ENCODE data around the gene MCM9. TPM values are rescaled to one million over a fixed set of nuclear protein-coding genes. Genes with fewer than 3 reads are reported as not detected.

The MCM9 gene
- total RNA-seq, 3 donors from 2014 or later (not counting 1 experiment from before 2014, with no cell fraction given) = 45.2 to 53.4 (median 52.5) TPM

DNA sequence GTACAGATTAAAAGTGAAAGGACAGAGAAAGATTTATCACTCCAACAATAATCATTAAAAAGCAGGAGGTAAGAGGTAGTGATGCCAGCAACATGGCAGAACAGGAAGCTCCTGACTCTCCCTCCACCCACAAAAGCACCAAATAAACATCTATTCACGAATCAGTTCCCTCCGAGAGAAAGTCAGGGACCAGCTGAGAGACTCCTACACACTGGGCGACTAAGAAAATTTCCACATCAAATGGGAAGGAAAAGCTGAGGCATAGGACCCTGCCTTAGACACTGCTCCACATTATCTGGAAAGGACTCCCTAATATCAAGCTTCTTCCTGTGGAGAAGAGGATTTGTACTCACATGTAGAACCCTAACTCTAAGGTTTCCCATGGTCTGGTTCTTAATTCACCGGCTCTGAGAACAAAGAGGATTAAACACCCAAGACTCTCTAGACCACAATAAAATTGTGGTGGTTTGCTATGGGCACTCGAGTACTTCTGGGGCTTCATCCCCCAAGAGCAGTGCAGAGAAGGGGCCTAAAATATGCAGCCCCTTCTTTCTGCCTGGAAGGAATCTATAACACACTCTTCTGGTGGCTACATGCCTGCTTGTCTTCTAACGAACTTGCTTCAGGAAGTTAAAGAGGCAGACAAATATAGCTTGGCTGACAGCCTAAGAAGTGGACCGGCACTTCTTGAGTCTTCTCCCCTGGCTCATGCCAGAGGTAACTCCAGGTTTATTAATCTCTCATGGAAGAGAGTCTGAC lies 70.4 kb downstream of the MCM9 start:
- no peaks in the 10 kb centered on the region for H3K27me3 ChIP-seq (ENCODE audit: control insufficient read depth, insufficient read depth, low read length)
- H3K27me3 Mint-ChIP-seq (ENCODE audit: low read depth in 2 of 2) = no peaks in the 10 kb centered on the region
- H3K4me1 Mint-ChIP-seq = peaks cover 78 to 85% of the 10 kb centered on the region in 2 donors
- no peaks in the 10 kb centered on the region for H3K9me3 ChIP-seq (ENCODE audit: control insufficient read depth, insufficient read depth, low read length)
- ATAC-seq = peak in 2 of 3 donors; percentile 46 to 49
- H3K4me1 ChIP-seq (ENCODE audit: control insufficient read depth, insufficient read depth, low read length) = peaks cover 27% of the 10 kb centered on the region
- intact Hi-C loops (cut with micrococcal nuclease) = no loop called here
- no peaks in the 10 kb centered on the region for H3K36me3 Mint-ChIP-seq
- peak in 1 of 2 donors; percentile 17 for DNase-seq
- peak overlapping the region; percentile 21 for H3K27ac ChIP-seq (ENCODE audit: low read length)
- H3K4me3 Mint-ChIP-seq = peak overlapping the region; percentile 7
- no peak for TF ChIP-seq CTCF (IDR thresholded peaks at IDR 0.05)
- H3K36me3 ChIP-seq (ENCODE audit: control insufficient read depth, insufficient read depth, low read length) = no peaks in the 10 kb centered on the region
- no peak overlapping the region for H3K4me3 ChIP-seq (ENCODE audit: low read length)
- 29% methylated on average over 6 of the region's 7 CpGs for WGBS (ENCODE audit: insufficient coverage)
- peak overlapping the region; percentile 60 to 73 for H3K27ac Mint-ChIP-seq
- H3K9me3 Mint-ChIP-seq = no peaks in the 10 kb centered on the region

DNA sequence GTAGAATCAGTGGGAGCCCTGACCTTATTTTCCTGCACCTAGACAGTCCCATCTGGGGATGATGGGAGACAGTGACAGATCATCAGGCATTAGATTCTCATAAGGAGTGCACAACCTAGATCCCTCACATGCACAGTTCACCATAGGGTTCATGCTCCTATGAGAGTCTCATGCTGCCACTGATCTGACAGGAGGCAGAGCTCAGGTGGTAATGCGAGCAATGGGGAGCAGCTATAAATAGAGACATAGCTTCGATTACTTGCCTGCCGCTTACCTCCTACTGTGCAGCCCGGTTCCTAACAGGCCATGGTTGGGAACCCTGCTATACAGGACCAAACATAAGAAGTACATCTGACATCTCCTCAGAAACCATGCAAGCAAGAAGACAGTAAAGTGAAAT lies 72.5 kb downstream of the MCM9 start:
- WGBS (ENCODE audit: insufficient coverage) = 99% methylated on average over 4 of the region's 4 CpGs
- DNase-seq (no peak), ATAC-seq (no peak)
- peaks cover 87 to 88% of the 10 kb centered on the region in 2 donors for H3K4me1 Mint-ChIP-seq
- Histone ChIP-seq H3K4me3 (ENCODE audit: low read length) (no peak overlapping the region), H3K9me3 (ENCODE audit: control insufficient read depth, insufficient read depth, low read length) (no peaks in the 10 kb centered on the region), H3K4me1 (ENCODE audit: control insufficient read depth, insufficient read depth, low read length) (peaks cover 27% of the 10 kb centered on the region), H3K36me3 (ENCODE audit: control insufficient read depth, insufficient read depth, low read length) (no peaks in the 10 kb centered on the region), H3K27me3 (ENCODE audit: control insufficient read depth, insufficient read depth, low read length) (no peaks in the 10 kb centered on the region), H3K27ac (ENCODE audit: low read length) (no peak overlapping the region)
- TF ChIP-seq CTCF (IDR thresholded peaks at IDR 0.05) = no peak
- peak overlapping the region in 1 of 2 donors; percentile 17 for H3K27ac Mint-ChIP-seq
- H3K9me3 Mint-ChIP-seq = no peaks in the 10 kb centered on the region
- intact Hi-C loops (cut with micrococcal nuclease) = no loop called here
- no peaks in the 10 kb centered on the region for H3K27me3 Mint-ChIP-seq (ENCODE audit: low read depth in 2 of 2)
- H3K4me3 Mint-ChIP-seq = no peak overlapping the region
- H3K36me3 Mint-ChIP-seq = no peaks in the 10 kb centered on the region

DNA sequence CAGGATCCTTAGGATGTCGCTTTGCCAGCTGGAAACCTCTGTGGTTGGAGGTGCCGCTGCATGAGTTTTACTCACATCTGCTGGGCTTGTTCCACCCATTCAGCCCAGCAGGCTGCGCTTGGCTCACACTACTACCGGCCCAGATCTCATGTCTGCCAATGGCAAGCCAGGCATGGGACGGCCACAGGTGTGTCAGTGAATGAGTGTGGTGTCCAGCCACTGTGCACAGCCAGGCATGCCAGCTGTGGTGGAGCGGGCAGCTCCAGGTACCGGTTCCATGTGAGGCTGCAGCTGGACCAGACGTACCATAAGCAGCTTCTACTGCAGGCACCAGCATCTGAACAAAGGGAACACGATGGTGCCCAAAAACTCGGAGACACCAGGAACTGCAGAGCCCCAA lies 74.1 kb downstream of the MCM9 start:
- TF ChIP-seq CTCF (IDR thresholded peaks at IDR 0.05) = no peak
- no peaks in the 10 kb centered on the region for H3K27me3 Mint-ChIP-seq (ENCODE audit: low read depth in 2 of 2)
- Histone ChIP-seq H3K9me3 (ENCODE audit: control insufficient read depth, insufficient read depth, low read length) (no peaks in the 10 kb centered on the region), H3K27ac (ENCODE audit: low read length) (no peak overlapping the region), H3K4me3 (ENCODE audit: low read length) (no peak overlapping the region), H3K36me3 (ENCODE audit: control insufficient read depth, insufficient read depth, low read length) (no peaks in the 10 kb centered on the region), H3K27me3 (ENCODE audit: control insufficient read depth, insufficient read depth, low read length) (no peaks in the 10 kb centered on the region), H3K4me1 (ENCODE audit: control insufficient read depth, insufficient read depth, low read length) (peaks cover 27% of the 10 kb centered on the region)
- no peak overlapping the region for H3K4me3 Mint-ChIP-seq
- 91% methylated on average over 10 of the region's 10 CpGs for WGBS (ENCODE audit: insufficient coverage)
- H3K27ac Mint-ChIP-seq = peak overlapping the region; percentile 17 to 35
- intact Hi-C loops (cut with micrococcal nuclease) = no loop called here
- ATAC-seq = peak; percentile 23 to 52 (median 44)
- DNase-seq = no peak
- H3K4me1 Mint-ChIP-seq = peaks cover 80 to 90% of the 10 kb centered on the region in 2 donors
- no peaks in the 10 kb centered on the region for H3K36me3 Mint-ChIP-seq
- no peaks in the 10 kb centered on the region for H3K9me3 Mint-ChIP-seq

Data from natural killer cell (primary cell).